HG02884 (cell line): ENCODE measurements around the gene USP9Y.
"Not testable (repeated sequence)": the region's sequence is repeated elsewhere in the genome, so short reads cannot be mapped to it uniquely, and the experiment has no call there.

Experiments used
- ATAC-seq: cut with Tn5 transposase; IDR thresholded peaks from one replicate; pipeline ENCODE4 v1.9.1; 2021; ENCODE audit warnings: mild to moderate bottlenecking, moderate library complexity; ENCODE audit not compliant: unreplicated experiment

USP9Y gene

DNA sequence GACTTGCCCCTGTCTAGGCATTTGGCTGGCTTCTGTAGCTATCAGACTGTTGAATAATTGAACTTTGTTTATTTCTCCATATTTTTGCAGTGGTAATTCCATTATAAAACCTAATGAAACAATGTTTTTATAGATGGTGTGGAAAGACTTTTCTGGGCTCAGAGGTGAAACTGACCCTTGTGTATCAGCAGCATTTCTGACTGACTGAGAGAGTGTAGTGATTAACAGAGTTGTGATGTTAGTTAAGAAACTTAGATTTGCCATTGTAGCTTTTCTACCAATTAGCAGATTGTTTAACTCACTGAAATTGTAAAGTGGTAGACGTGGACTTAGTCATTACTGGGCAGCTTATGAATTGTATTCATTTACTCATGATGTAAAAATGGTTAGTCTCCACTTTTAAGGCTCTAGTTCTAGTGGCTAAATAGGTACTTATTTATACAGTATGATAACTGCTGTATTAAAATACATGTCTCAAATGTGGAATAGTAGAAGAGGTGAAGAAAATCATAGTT is at the start of gene USP9Y:
Gene USP9Y (plus strand): TSS at position 51 of the 515 bp plus-strand sequence. CDS start 8,217 bp downstream, outside the sequence.
- no peak for ATAC-seq

- ATAC-seq, result no peak
Measured at GRCh38 chrY:12651621-12652036, 49.4 kb upstream of the USP9Y start.

DNA sequence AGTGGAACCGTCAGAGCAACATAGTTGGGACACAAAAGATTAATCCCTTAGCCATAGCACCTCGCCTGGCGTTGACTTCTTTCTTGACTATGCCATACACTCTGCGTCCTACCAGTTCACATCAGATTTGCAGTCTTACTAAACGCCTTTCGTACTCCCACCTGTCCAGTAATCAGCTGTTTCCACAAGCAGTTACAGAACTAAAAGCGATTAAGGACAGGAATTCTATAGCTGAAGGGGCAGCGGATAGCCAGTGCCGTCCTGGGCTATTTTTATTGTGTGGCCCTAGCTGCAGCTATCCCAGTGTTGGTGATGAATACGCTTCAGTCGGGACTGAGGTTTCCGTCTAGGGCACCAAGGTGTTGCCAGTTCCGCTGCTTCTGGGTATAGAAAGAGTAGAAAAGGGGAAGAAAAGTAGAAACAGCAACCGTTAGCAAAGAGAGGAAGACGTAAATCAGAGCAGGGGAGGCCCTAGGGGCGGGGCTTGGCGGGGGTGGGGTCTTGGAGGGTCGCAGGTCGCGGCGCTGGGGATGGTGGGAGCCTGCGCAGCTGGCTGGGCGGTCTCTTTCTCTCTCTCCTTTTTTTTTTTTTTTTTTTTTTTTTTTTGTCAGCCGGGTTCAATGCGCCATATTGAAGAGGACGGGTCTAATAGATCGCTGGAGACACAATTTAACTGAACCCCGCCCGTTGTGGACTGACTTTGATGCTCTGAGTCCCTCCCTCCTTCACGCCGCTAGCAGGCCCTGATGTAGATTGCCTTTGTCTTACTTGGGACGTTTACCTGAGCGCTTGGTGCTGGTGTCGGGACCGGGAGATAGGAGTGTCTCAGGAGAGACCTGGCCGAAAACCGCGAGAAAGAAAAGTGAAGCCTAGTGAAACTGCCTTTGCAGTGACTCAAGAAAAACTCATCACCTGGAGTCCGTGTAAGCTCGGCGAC is 39.0 kb upstream of the USP9Y start:
- ATAC-seq, result peak; percentile 57

GRCh38 chrY:12662745-12663591 is 38.1 kb upstream of the USP9Y start:
- ATAC-seq, result peak; percentile 34

- ATAC-seq, result not testable (repeated sequence)
Measured at GRCh38 chrY:12663845-12664244, 37.2 kb upstream of the USP9Y start.

GRCh38 chrY:12678111-12678510 is 22.9 kb upstream of the USP9Y start:
- ATAC-seq, result no peak

DNA sequence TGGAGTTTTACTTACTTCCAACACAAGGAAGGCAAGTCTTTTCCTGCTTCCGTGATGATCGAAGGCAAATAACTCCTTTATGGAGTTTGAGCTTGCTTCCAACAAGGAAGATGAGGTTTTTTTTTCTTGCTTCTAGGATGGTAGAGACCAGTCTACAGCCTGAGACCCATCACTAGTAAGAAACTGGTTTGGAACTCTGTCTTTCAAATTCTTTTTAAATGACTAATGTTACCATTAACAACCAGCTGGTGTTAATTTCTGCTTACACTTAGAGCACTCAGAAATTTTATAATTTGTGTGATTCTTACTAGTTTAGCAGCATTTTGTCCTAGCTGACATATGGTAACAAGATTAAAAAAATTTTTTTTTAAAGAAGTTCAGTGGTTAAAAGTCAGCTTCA is 19.5 kb upstream of the USP9Y start:
- no peak for ATAC-seq

GRCh38 chrY:12688337-12688736 is 12.7 kb upstream of the USP9Y start:
- ATAC-seq, result no peak

GRCh38 chrY:12700087-12700486 is 944 bp upstream of the USP9Y start:
- no peak for ATAC-seq

- no peak for ATAC-seq
Measured at GRCh38 chrY:12702174-12702573, 1.1 kb downstream of the USP9Y start.

DNA sequence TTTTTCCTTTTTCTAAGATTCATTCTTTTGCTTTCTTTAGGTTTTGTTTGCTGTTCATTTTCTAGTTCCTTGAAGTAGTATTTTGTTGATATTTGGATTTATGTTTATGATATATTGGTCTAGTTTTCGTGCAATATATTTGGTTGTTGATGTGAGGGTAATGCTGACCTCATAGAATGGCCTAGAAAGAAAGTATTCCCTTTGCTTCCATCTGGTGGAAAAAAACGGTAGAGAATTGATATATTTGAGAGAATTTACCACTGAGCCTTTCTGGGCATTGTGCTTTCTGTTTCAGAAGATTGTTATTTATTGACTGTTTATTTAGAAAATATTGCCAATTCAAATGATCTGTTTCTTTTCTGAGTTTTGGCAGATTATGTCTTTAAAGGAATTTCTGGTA is 9.4 kb downstream of the USP9Y start:
- no peak for ATAC-seq

DNA sequence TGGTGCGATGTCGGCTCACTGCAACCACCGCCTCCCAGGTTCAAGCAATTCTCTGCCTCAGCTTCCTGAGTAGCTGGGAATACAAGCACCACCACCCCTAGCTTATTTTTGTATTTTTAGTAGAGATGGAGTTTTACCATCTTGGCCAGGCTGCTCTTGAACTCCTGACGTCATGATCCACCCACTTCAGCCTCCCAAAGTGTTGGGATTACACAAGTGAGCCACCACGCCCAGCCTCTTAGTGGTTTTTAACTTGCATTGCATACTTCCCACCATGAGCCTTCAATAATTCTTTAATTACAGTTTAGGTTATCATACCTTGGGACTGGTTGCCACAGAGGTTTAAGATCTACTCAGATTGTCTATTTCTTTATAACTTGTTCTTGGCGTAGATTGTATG is 14.3 kb downstream of the USP9Y start:
- no peak for ATAC-seq

- ATAC-seq, result no peak
Measured at GRCh38 chrY:12729746-12730145, 28.7 kb downstream of the USP9Y start.

DNA sequence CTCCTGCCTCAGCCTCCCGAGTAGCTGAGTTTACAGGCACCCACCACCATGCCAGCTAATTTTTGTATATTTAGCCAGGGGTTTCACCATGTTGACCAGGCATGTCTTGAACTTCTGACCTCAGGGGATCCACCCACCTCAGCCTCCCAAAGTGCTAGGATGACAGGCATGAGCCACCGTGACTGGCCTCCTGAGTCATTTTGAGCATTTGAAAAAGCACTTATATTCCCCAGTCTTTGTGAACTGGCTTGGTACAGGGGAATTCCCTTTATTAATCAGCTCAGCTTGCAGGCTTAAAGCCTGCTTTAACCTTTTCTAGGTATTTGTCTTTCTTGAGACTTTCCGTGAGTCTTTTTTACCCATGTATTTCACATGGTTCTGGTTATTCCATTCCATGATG is 32.6 kb downstream of the USP9Y start:
- peak; percentile 98 for ATAC-seq

DNA sequence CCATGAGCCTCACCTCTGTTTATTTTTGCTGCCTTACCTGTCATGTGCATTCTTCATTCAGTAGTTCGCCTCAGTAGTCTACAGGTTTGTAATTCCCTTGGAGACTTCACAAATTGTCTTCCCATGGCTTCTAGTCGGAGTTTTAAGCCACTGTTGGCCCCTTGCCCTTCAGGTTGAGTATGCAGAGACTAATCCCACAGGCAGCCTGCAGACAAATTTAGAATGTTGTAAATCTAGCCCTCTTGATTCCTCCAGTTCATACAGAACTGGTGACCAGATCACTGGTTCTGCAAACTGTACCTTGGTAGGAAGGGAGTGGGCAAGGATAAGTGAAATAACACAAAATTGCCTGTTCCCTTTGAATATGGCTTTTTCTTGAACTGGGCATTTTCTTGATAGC is 33.0 kb downstream of the USP9Y start:
- ATAC-seq, result peak; percentile 10

GRCh38 chrY:12741414-12741813 is 40.4 kb downstream of the USP9Y start:
- ATAC-seq, result no peak

GRCh38 chrY:12742725-12743124 is 41.7 kb downstream of the USP9Y start:
- no peak for ATAC-seq

DNA sequence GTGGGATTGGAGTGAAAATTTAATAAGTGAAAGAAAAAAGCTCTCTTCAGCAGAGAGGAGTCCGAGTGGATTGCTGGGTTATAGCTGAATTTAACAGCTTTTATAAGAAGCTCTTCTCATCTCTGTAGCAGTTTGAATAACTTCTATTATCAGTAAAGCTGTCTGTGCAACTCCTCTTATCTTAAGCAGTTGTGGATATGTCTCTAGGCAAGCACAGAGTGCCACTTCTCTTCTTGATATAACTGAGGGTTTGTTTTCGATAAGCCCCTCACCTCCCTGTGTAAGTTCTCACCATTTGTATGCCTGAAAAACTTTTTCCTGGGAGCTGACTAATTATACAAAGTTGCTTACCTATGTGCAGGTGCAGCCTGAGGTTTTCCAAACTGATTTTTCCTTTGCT is 43.1 kb downstream of the USP9Y start:
- ATAC-seq, result no peak

GRCh38 chrY:12749293-12749692 is 48.3 kb downstream of the USP9Y start:
- ATAC-seq, result no peak

DNA sequence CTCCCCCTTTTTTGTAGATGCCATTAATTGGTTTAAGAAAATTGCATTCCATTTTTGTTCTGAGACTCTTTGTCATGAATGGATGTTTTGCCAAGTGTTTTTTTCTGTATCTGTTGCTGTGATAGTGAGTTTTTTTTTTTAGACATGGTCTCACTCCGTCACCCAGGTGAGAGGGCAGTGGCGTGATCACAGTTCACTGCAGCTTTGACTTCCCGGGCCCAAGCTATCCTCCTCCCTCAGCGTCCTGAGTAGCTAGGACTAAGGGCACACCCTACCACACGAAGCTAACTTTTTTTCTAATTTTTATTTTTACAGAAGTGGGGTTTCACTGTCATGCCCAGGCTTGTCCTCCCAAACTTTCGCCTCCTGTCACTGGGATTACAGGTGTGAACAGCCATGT is 51.8 kb downstream of the USP9Y start:
- no peak for ATAC-seq

DNA sequence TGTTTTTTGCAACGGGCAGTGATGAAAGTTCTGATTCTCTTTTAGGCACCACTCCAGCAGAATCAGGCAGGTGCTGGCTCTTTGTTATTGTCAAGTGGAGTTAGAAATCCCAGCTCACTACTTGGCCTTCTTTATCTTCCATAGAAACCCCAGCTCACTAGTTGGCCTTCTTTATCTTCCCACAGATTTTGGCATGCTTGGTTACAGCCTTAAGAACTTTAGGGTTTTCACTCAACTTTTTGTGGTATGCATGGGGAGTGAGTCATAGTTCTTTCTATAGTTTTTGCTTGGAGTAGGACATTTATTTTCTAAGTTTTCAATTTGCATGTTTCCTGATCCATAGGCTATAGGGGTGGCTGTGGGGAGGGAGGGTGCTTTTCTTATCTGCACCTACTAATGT is 55.0 kb downstream of the USP9Y start:
- ATAC-seq, result no peak

DNA sequence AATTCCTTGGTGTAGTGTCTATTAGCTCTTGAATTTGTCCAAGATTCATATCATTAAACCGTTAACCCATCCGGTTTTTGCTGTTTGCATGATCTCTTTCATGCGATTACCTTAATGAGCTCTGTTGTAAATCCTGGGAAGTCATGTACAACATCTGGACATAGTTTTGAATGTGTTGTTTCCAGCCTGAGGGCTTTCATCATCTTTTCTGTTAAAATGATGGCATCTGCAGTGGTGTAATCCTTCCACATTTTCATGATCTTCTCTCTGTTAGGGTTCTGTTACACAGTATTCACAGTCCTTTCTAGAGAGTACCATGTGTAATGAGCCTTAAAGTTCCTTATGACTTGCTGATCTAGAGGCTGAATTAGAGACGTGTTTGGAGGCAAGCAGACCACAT is 64.9 kb downstream of the USP9Y start:
- ATAC-seq, result no peak
